HG03139 (cell line): ENCODE data around the gene KLF11.
"Not testable (repeated sequence)": the region's sequence is repeated elsewhere in the genome, so short reads cannot be mapped to it uniquely, and the experiment has no call there.

Experiments
- ATAC-seq: cut with Tn5 transposase; IDR thresholded peaks from one replicate; pipeline ENCODE4 v1.9.1; 2021; ENCODE audit not compliant: unreplicated experiment

KLF11 gene

DNA sequence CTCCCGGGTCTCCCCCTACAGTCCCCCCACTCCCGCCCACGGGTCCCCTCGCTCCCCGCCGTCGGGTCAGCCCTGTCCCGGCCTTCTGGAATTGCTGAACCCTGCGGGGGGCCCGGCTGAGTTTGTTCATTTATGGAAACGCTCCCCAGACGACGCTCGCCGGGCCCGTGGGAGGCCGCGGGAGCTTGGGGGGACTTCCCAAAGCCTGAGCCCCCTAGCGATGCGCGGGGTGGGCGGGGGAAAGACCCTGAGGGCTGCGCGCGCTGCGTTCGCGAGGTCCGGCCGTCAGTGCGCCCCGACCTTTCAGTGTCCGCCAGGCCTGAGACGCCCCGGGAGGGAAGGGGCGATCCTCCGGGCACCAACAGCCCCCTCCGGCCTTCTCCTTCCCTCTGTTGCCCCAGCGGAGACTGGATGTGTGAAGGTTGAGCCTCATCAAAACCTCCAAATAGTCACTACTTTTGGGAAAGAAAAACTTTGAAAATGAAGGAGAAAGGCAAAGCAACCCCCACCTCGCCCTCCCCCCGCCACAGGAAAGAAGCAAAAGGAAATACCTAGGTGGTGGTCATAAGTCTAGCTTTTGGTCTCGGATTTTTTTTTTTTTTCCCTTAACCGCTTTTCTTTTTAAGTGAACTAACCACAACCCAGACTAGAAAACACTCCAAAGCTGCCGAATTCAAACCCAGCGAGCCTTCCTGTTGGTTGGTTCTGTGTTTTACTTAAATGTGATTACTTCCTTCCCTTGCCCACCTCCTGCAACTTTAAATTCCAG is 37.4 kb downstream of the KLF11 start:
- no peak for ATAC-seq

DNA sequence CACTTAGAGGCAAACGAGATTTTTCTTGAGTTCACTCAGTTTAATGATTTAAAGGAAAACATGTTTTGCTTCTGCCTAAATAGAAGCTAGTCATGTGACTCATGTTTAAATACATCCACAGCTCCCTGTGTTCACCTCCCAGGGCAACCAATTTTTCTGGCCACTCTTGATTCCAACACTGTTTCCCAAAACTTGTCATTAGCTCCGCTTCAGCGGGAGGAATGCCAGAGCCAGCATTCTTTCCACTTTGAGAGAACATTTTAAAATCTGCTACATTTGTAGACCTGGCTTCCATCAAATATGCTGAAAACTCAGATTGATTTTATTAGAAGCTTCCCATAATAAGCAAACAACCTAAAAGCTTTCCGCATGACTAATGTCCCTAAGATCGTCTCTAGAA is 39.7 kb downstream of the KLF11 start:
- ATAC-seq = no peak

DNA sequence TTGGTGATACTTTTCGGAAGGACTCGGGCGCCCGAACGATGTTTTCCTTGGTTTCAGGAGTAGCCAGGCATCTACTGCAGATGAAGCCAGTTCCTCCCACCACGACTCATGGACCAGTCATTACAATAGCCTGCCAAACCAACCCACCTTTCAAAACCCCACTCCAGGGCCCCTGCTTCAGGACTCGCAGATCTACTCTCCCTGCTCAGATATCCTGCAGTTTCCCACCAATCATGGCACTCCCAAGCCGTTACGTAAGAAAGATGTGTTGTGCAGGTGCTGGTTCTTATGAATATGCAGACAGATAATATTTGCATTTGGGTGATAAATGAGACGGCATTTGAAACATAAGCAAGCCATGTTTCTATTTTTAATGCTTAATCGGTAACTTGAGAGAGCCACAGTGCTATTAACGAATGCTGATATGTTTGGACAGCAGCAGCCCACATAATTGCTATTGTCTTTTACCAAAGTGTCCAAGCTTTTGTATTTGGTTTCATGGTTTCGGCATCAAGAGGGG is 40.4 kb downstream of the KLF11 start:
- peak; percentile 39 for ATAC-seq

DNA sequence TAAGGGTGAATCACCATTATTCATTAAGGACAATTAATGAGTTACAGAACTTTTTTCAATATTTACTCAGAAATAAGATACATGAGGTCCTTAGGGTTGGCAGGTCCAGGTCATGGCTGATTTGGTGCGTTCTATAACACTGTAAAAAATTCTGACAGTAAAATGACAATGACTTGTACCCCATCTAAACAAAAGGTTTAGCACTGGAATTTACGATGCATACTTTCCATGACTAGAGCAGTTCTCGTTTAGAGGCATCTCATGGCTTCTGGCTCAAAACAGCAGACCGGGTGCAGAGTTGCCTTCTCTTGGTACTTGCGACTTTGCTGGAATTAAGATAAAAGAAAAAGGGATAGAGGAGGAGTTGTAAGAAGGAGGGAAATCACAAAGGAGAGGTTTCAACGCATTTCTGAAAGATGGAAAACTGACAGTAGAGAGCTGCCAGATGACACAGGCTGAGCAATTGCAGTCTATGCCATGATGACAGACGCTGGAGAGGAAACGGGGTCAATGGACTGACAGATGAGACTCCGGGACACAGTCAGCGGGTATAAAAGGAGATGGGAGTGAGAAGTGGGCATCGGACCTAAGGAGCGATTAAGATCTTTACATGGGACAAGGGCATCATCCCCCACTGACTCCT is 41.0 kb downstream of the KLF11 start:
- no peak for ATAC-seq

DNA sequence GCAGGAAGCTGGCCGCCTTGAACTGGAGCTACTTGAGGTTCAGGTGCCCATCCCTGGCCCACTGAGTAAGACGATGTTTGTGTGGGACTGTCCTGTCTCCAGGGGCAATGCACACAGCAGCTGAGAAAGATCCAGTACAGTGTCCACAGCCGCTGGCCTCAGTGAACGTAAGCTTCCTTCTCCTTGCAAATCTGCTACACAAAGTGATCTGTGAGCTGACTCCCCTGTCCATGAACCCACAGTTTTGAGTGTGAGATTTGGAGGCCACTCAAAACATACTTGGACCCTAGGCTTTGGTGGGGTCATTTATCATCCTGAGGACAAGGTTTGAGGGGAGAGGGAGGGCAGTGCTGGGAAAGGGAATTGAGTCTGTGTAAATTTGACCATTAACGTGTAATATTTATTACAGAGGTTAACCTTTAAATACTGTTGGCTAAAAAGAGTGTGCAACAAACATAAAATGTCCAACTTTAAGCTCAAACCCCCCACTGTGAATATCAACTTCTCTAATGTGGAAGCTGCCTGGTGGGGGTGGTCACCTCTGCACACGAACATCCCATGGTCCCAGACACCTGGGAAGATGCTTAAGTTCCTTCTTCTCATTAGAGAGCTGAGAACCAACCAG is 41.8 kb downstream of the KLF11 start:
- no peak for ATAC-seq

DNA sequence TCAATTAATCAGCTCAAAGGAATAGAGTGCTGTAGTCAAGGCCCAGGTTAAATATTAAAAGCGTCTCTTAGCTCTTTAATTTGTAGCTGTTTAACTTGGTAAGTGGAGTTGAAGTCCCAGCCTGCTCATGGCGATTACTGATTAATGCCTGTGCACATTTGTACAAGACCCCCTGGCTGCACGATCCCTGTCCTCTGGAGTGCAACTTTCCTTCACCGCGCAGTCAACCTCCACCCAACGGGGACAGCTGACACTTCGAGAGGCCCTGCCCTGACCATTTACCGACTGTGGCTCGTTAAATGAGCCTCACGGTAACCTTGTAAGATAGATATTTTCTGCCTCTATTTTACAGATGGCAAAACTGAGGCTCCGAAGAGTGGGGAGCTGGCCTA is 42.3 kb downstream of the KLF11 start:
- no peak for ATAC-seq

DNA sequence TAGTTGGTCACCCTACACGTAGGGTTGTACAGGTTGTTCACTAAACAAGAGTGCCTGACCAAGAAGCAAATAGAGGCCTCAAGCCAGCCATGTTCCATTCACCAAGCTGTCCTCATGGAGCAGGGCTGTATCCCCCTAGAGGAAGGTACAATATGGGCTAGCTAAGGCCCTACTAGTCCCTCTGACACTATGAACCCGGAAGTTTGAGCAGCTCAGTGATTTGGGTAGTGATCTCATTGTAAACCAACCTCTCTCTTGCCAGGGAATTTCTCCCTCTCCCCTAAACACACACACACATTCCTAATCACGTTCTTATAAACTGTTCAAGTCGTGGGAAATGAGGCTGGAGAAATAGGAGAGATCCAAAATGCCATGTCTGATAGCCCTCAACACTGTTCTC is 43.6 kb downstream of the KLF11 start:
- no peak for ATAC-seq

DNA sequence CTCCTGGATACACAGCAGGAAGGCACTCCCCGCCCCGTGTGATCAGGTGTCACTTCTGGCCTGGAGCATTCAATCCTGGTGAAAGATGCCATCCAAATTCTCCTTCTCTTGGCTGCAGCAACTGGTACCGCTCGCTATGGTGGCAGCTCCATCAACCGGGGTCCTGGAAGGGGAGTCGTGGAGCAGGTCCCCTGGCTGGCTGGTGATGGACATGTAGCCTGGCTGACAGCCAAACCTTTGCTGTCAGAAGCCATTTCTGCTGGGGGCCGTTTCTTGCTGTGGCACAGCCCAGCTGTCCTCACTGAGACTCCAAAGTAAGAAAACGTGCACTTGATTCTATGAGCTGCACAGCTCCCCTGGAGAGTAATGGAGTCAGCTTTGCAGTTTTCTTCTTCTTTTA is 44.0 kb downstream of the KLF11 start:
- no peak for ATAC-seq

DNA sequence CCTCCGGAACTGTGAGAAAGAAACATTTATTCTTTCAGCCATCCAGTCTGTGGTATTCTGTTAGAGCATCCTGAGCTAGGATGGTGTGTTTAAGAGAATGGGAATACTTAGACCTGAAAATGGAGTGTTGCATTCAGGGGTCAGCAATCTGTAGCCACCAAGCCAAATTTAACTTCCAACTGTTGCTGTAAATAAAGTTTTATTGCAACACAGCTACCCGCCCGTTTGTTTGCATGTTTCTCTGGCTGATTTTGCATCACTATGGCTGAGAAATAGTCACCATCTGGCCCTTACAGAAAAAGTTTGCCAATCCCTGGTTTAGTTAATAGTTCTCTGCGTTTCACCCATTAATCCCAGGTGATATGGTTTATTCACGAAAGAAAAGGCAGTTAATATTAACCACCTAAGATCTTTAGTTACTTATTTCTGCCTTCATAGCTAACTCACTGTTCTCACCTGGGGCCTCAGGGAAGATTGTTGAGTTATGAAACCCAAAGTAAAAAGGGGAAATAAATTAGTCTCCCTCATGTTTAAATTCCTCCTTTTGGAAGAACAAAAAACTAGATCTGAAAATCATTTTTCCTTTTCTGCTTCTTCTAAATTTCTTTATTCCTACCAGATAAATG is 46.3 kb downstream of the KLF11 start:
- ATAC-seq = no peak

DNA sequence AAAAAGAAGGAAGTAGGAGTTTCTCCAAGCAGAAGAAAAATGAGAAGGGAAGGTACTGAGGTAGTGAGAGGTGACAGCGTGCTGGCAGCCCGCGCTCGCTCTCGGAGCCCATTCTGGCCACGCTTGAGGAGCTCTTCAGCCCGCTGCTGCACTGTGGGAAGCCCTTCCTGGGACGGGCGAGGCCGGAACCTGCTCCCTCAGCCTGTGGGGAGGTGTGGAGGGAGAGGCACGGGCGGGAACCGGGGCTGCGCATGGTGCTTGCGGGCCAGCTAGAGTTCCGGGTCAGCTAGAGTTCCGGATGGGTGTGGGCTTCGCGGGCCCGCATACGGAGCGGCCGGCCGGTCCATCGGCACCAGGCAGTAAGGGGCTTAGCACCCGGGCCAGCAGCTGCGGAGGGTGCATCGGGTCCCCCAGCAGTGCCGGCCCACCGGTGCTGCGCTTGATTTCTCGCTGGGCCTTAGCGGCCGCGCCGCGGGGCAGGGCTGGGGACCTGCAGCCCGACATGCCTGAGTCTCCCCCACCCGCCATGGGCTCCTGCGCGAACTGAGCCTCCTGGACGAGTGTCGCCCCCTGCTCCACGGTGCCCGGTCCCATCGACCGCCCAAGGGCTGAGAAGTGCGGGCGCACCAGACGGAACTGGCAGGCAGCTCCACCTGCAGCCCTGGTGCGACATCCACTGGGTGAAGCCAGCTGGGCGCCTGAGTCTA is 48.0 kb downstream of the KLF11 start:
- no peak for ATAC-seq

DNA sequence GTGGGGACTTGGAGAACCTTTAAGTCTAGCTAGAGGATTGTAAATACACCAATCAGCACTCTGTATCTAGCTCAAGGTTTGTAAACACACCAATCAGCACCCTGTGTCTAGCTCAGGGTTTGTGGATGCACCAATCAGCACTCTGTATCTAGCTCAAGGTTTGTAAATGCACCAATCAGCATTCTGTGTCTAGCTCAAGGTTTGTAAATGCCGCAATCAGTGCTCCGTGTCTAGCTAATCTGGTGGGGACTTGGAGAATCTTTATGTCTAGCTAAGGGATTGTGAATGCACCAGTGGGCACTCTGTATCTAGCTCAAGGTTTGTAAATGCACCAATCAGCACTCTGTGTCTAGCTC is 48.5 kb downstream of the KLF11 start:
- not testable (repeated sequence) for ATAC-seq

DNA sequence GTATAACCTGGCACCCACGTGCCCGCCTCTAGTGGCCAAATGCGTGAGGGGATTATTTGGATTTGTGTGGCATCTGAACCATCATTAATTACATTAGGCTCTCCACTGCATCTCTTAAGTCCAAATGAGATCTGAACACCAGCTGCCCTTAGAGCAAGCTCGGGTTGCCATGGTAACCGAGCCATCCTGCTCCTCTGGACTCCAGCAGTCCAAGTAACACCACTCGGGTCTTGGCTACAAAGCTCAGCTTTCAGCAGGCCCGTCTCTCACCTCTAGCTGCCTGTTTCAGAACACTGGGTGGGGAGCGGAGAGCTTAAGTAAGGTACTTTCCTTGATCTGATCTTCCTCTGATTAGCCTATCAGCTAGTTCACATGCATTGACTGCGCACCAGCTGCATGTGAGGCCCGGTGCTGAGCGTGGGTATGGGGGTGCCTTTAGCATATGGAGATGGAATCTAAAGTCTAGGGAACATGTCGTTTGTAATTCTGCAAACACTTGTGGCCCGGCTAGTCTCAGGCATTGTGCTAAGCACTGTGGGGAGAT is 51.0 kb downstream of the KLF11 start:
- no peak for ATAC-seq

DNA sequence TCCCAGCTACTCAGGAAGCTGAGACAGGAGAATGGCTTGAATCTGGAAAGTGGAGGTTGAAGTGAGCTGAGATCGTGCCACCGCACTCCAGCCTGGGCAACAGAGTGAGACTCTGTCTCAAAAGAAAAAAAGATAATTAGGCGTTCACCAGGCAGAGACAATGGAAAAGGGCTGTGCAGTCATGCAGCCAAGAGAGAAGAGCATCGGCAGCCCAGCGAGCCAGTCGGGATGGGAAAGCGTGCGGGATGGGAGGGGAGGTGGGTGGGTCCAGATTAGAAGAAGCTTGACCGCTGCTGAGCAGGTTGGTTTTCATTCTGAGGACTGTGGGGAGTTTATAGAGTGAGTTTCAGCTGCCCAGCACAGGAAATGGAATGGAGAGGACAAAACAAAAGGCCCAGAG is 51.8 kb downstream of the KLF11 start:
- ATAC-seq = no peak

DNA sequence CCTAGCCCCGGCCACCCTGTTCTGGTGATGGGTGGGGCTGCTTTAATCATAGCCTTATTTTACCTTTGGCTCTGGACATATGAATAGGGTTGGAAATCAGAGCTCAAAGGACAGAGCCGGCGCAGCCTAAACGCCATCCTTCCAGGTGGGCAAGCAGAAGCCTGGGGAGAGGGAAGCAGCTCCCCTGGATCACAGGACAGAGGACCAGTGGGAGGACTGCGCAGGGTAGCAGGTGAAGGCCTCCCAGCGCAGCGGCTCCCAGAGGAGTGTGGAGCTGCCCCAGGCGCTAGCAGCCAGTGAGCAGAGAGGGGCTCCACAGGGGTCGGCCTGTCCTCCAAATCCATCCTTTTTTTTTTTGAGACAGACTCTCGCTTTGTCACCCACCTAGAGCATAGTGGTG is 53.3 kb downstream of the KLF11 start:
- ATAC-seq = no peak

DNA sequence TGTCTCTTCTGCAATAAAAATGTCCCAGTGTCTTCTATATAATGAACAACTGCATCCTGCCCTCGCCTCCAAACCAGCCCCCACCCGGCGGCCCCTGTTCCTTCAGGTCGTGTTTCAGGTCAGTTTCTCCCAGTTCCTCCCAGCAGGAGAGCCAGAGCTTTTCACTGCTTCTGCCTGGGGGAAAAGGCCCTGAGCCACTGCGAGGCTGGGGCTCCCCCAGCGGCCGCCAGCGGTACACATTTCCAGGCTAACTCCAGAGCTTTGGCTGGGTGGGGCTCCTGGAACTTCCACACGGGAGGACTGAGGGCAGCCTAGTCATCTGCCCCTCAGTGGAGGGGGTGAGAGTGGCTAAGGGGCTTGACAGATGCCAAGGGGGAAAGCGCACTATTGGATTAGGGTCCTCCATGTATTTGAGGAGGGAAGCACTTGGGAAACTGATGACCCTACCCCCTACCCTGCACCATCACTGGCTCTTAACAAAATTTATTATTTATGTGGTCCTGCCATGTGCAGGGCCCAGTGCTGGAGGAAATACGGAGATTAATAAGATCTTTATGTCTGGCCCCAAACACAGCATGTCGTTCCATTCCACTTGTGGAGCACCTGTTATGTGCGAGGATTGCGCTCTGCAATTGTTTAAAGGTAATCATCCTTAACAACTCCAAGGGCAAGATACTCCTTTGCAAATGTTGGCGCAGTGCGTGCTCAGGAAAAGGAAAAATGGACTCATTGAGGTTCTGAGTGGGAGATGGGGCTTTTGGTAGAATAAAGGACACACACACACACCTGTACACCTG is 54.2 kb downstream of the KLF11 start:
- peak; percentile 63 for ATAC-seq

DNA sequence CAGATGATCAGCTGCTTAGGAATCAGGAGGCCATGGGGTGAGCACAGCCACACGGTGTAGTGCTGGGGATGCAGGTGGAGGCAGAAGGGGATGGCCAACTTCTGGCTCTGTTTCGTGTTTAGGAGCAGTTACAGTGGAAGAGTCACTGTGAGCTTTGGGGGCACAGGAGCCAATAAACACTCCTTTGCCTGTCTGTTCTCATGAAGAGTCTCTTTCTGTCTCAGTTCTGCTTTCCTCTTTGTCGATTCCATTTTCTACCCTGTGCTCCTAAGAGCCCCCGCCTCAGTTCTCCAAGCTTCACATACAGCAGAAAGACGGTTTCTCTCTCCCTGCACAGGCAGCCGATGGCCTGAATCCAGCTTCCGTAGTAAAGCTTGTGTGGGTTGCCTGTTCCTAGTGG is 58.1 kb downstream of the KLF11 start:
- no peak for ATAC-seq

DNA sequence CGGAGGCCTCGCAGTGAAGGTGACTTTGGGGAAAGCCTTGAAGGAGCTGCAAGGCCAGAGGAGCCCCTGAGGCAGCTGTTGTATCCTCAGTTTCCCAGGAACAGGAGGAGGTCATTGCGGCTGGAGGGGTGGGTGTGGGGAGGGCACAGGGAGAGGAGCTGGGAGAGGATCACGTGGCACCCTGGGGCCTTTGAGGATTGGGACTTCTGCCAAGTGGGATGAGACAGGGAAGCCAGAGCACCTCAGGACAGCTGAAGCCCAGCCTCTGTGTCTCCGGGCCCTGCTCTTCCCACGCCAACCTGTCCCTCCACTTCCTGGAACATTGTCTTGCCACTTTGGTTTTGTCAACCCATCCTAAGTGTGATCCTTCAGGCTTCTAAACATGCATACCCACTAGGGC is 59.8 kb downstream of the KLF11 start:
- no peak for ATAC-seq
